Transverse colon (tissue), 3 donors: ENCODE data around the gene DGAT2L6.

Experiments
- POLR2A ChIP-seq: fragments of 450-650 bp; IDR thresholded peaks from one replicate; pipeline ENCODE4 v1.6.1; 2016; ENCODE audit warnings: antibody characterized with exemption, mild to moderate bottlenecking, moderate library complexity
- TF ChIP-seq, protein P1 (sequence below), 5 experiments: fragments of 200-600 bp in 3 of 5; fragments of 450-650 bp in 2 of 5; sonication (generic) in 3 of 5; IDR thresholded peaks; 1 replicate in 2 of 5; 2 replicates in 3 of 5; pipeline ENCODE4 v1.5.1; 2016 to 2017; ENCODE audit warnings: antibody characterized with exemption in 5 of 5, inconsistent platforms in 3 of 5, mild to moderate bottlenecking in 2 of 5, moderate library complexity in 1 of 5

- no peak for TF ChIP-seq POLR2A
- TF ChIP-seq, protein P1, sequence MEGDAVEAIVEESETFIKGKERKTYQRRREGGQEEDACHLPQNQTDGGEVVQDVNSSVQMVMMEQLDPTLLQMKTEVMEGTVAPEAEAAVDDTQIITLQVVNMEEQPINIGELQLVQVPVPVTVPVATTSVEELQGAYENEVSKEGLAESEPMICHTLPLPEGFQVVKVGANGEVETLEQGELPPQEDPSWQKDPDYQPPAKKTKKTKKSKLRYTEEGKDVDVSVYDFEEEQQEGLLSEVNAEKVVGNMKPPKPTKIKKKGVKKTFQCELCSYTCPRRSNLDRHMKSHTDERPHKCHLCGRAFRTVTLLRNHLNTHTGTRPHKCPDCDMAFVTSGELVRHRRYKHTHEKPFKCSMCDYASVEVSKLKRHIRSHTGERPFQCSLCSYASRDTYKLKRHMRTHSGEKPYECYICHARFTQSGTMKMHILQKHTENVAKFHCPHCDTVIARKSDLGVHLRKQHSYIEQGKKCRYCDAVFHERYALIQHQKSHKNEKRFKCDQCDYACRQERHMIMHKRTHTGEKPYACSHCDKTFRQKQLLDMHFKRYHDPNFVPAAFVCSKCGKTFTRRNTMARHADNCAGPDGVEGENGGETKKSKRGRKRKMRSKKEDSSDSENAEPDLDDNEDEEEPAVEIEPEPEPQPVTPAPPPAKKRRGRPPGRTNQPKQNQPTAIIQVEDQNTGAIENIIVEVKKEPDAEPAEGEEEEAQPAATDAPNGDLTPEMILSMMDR (IDR thresholded peaks at IDR 0.05), result no peak
These were observed 4.3 kb upstream of the DGAT2L6 start for GRCh38 chrX:70172964-70173363.
